HepG2 (cell line): Measurements from ENCODE around the gene MTHFD2. TPM values are rescaled to one million over a fixed set of nuclear protein-coding genes. Genes with fewer than 3 reads are reported as not detected.

Source experiments
- HMGA1 ChIP-seq: sonication (generic); formaldehyde crosslinking; conservative IDR thresholded peaks from 2 replicates; pipeline ENCODE4 v1.4.0; 2020; ENCODE audit warnings: missing genetic modification reagents
- HOXA7 ChIP-seq: sonication (generic); formaldehyde crosslinking; IDR thresholded peaks from 2 replicates; pipeline ENCODE4 v1.8.1; 2022; ENCODE audit warnings: mild to moderate bottlenecking, missing genetic modification reagents, moderate library complexity
- NFYC ChIP-seq: IDR thresholded peaks from 2 replicates; pipeline ENCODE4 v1.6.1; 2016; ENCODE audit warnings: missing genetic modification reagents, missing compliant biosample characterization
- SP2 ChIP-seq: sonication (generic); formaldehyde crosslinking; IDR thresholded peaks from 2 replicates; pipeline ENCODE4 v1.5.1; 2020; ENCODE audit warnings: mild to moderate bottlenecking, missing genetic modification reagents
- TBX2 ChIP-seq: sonication (generic); formaldehyde crosslinking; IDR thresholded peaks from 2 replicates; pipeline ENCODE4 v1.5.0; 2020; ENCODE audit warnings: missing genetic modification reagents, mild to moderate bottlenecking, borderline replicate concordance
- TMF1 ChIP-seq: sonication (generic); formaldehyde crosslinking; IDR thresholded peaks from 2 replicates; pipeline ENCODE4 v1.8.1; 2022; ENCODE audit warnings: low read depth, missing genetic modification reagents
- ZFP82 ChIP-seq: sonication (generic); formaldehyde crosslinking; IDR thresholded peaks from 2 replicates; pipeline ENCODE4 v1.5.1; 2020; ENCODE audit warnings: mild to moderate bottlenecking, missing genetic modification reagents, borderline replicate concordance
- ZNF20 ChIP-seq: sonication (generic); formaldehyde crosslinking; IDR thresholded peaks from 2 replicates; pipeline ENCODE4 v1.4.0; 2020; ENCODE audit warnings: mild to moderate bottlenecking, moderate library complexity, missing genetic modification reagents
- ZNF24 ChIP-seq: fragments of 450-650 bp; IDR thresholded peaks from 2 replicates; pipeline ENCODE4 v1.6.1; 2017; ENCODE audit warnings: antibody characterized with exemption, mild to moderate bottlenecking
- ZNF616 ChIP-seq: sonication (generic); formaldehyde crosslinking; IDR thresholded peaks from 2 replicates; pipeline ENCODE4 v1.5.0; 2020; ENCODE audit warnings: low read depth, mild to moderate bottlenecking, missing genetic modification reagents
- ZSCAN9 ChIP-seq: IDR thresholded peaks from 2 replicates; pipeline ENCODE4 v1.6.1; 2016; ENCODE audit warnings: borderline replicate concordance
- polyA plus RNA-seq, 8 experiments: library from polyadenylated mRNA; depleted of rRNA in 3 of 8; stranded (reverse) in 7 of 8; unstranded in 1 of 8; fragments of >200 nt; fragmentation: Illumina TruSeq in 4 of 8; extraction: Trizol in 4 of 8; gene quantifications; 2 replicates each; pipeline versions ENCODE4 v1.2.1 to v1.2.3, GENCODE V29; 2011 to 2016; ENCODE audit warnings: low read depth in 4 of 8, missing spikeins in 1 of 8, mixed read lengths in 1 of 8; ENCODE audit not compliant: insufficient read depth in 1 of 8
- total RNA-seq, 5 experiments: library from RNA; depleted of rRNA; stranded (reverse); fragments of >200 nt; fragmentation: Illumina TruSeq; extraction: Trizol; gene quantifications; 2 replicates each; pipeline ENCODE4 v1.2.3, GENCODE V29; 2016; ENCODE audit warnings: low read depth in 1 of 5
- TF ChIP-seq, protein P1 (sequence below): sonication (generic); formaldehyde crosslinking; IDR thresholded peaks from 2 replicates; pipeline ENCODE4 v1.5.0; 2020; ENCODE audit warnings: mild to moderate bottlenecking, missing genetic modification reagents
- TF ChIP-seq, protein P2 (sequence below), 2 experiments: fragments of 450-650 bp in 1 of 2; sonication (generic) in 1 of 2; formaldehyde crosslinking; IDR thresholded peaks; 2 replicates each; pipeline versions ENCODE4 v1.5.0 to v1.8.0; 2020 to 2022; ENCODE audit warnings: mild to moderate bottlenecking in 1 of 2, missing genetic modification reagents in 1 of 2
- TF ChIP-seq, protein P3 (sequence below): sonication (generic); formaldehyde crosslinking; IDR thresholded peaks from 2 replicates; pipeline ENCODE4 v1.5.0; 2020; ENCODE audit warnings: missing genetic modification reagents
- TF ChIP-seq, protein P4 (sequence below): sonication (generic); formaldehyde crosslinking; conservative IDR thresholded peaks from 2 replicates; pipeline ENCODE4 v1.8.1; 2023; ENCODE audit warnings: missing genetic modification reagents
- TF ChIP-seq, protein P5 (sequence below): sonication (generic); formaldehyde crosslinking; IDR thresholded peaks from 2 replicates; pipeline ENCODE4 v1.4.0; 2020; ENCODE audit warnings: mild to moderate bottlenecking, missing genetic modification reagents
- TF ChIP-seq, protein P6 (sequence below): sonication (generic); formaldehyde crosslinking; IDR thresholded peaks from 2 replicates; pipeline ENCODE4 v1.4.0; 2020; ENCODE audit warnings: missing genetic modification reagents, mild to moderate bottlenecking, borderline replicate concordance

MTHFD2 gene
- total and polyA plus RNA-seq, 2 of the 13 experiments (the other 11 are each of a cell fraction or from before 2014, with no cell fraction given): 188 to 269 TPM

DNA sequence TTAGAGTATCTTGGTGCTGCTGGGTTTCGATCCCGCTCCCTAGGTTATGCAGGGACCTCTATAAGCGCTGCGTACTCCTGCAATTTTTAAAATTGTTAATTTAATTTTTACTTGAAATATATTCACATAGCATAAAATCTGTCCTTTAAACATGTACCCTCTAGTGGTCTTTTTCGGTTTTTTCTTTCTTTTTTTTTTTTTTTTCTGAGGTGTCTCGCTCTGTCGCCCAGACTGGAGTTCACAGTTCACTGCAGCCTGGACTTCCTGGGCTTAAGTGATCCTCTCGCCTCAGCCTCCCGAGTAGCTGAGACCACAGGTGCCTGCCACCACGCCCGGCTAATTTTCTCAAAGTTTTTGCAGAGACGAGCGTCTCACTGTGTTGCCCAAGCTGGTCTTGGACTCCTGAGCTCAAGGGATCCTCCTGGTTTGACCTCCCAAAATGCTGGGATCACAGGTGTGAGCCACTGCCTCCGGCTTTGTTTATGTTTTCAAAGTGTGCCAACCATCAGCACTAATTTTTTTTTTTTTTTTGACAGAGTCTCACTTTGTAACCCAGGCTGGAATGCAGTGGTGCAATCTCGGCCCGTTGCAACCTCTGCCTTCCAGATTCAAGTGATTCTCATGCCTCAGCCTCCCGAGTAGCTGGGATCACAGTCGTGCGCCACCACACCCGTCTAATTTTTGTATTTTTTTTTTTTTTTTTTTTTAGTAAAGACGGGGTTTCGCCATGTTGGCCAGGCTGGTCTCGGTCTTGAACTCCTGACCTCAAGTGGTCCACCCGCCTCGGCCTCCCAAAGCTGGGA is 19.2 kb upstream of the MTHFD2 start (continued):
- TF ChIP-seq, protein P1, sequence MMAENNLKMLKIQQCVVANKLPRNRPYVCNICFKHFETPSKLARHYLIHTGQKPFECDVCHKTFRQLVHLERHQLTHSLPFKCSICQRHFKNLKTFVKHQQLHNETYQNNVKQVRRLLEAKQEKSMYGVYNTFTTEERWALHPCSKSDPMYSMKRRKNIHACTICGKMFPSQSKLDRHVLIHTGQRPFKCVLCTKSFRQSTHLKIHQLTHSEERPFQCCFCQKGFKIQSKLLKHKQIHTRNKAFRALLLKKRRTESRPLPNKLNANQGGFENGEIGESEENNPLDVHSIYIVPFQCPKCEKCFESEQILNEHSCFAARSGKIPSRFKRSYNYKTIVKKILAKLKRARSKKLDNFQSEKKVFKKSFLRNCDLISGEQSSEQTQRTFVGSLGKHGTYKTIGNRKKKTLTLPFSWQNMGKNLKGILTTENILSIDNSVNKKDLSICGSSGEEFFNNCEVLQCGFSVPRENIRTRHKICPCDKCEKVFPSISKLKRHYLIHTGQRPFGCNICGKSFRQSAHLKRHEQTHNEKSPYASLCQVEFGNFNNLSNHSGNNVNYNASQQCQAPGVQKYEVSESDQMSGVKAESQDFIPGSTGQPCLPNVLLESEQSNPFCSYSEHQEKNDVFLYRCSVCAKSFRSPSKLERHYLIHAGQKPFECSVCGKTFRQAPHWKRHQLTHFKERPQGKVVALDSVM (CRISPR knock-in tag): peak; percentile 98
- TF ChIP-seq SP2 (CRISPR knock-in tag): no peak
- TF ChIP-seq HOXA7 (CRISPR knock-in tag): no peak
- peak; percentile 66; the same call in 1 of the 2 replicates for TF ChIP-seq ZFP82 (CRISPR knock-in tag)
- no peak for TF ChIP-seq ZSCAN9
- TF ChIP-seq ZNF20 (CRISPR knock-in tag): 0 out of 2 replicates have a peak, but pooled peaks have one; percentile 22
- no peak for TF ChIP-seq NFYC
- TF ChIP-seq ZNF616: 0 out of 2 replicates have a peak, but pooled peaks have one; percentile 17
- TF ChIP-seq TBX2 (CRISPR knock-in tag): peak; percentile 6; the same call in 1 of the 2 replicates
- TF ChIP-seq, protein P2, sequence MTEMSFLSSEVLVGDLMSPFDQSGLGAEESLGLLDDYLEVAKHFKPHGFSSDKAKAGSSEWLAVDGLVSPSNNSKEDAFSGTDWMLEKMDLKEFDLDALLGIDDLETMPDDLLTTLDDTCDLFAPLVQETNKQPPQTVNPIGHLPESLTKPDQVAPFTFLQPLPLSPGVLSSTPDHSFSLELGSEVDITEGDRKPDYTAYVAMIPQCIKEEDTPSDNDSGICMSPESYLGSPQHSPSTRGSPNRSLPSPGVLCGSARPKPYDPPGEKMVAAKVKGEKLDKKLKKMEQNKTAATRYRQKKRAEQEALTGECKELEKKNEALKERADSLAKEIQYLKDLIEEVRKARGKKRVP (CRISPR knock-in tag; IDR thresholded peaks at IDR 0.05): peak in 1 of 2 experiments; percentile 8; a peak in 1 of 4 replicates
- no peak for TF ChIP-seq ZNF24
- no peak for TF ChIP-seq TMF1 (CRISPR knock-in tag)
- TF ChIP-seq, protein P3, sequence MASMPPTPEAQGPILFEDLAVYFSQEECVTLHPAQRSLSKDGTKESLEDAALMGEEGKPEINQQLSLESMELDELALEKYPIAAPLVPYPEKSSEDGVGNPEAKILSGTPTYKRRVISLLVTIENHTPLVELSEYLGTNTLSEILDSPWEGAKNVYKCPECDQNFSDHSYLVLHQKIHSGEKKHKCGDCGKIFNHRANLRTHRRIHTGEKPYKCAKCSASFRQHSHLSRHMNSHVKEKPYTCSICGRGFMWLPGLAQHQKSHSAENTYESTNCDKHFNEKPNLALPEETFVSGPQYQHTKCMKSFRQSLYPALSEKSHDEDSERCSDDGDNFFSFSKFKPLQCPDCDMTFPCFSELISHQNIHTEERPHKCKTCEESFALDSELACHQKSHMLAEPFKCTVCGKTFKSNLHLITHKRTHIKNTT (CRISPR knock-in tag): no peak
- TF ChIP-seq, protein P4, sequence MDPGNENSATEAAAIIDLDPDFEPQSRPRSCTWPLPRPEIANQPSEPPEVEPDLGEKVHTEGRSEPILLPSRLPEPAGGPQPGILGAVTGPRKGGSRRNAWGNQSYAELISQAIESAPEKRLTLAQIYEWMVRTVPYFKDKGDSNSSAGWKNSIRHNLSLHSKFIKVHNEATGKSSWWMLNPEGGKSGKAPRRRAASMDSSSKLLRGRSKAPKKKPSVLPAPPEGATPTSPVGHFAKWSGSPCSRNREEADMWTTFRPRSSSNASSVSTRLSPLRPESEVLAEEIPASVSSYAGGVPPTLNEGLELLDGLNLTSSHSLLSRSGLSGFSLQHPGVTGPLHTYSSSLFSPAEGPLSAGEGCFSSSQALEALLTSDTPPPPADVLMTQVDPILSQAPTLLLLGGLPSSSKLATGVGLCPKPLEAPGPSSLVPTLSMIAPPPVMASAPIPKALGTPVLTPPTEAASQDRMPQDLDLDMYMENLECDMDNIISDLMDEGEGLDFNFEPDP (CRISPR knock-in tag): no peak
- TF ChIP-seq, protein P5, sequence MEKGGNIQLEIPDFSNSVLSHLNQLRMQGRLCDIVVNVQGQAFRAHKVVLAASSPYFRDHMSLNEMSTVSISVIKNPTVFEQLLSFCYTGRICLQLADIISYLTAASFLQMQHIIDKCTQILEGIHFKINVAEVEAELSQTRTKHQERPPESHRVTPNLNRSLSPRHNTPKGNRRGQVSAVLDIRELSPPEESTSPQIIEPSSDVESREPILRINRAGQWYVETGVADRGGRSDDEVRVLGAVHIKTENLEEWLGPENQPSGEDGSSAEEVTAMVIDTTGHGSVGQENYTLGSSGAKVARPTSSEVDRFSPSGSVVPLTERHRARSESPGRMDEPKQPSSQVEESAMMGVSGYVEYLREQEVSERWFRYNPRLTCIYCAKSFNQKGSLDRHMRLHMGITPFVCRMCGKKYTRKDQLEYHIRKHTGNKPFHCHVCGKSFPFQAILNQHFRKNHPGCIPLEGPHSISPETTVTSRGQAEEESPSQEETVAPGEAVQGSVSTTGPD (CRISPR knock-in tag): no peak
- TF ChIP-seq, protein P6, sequence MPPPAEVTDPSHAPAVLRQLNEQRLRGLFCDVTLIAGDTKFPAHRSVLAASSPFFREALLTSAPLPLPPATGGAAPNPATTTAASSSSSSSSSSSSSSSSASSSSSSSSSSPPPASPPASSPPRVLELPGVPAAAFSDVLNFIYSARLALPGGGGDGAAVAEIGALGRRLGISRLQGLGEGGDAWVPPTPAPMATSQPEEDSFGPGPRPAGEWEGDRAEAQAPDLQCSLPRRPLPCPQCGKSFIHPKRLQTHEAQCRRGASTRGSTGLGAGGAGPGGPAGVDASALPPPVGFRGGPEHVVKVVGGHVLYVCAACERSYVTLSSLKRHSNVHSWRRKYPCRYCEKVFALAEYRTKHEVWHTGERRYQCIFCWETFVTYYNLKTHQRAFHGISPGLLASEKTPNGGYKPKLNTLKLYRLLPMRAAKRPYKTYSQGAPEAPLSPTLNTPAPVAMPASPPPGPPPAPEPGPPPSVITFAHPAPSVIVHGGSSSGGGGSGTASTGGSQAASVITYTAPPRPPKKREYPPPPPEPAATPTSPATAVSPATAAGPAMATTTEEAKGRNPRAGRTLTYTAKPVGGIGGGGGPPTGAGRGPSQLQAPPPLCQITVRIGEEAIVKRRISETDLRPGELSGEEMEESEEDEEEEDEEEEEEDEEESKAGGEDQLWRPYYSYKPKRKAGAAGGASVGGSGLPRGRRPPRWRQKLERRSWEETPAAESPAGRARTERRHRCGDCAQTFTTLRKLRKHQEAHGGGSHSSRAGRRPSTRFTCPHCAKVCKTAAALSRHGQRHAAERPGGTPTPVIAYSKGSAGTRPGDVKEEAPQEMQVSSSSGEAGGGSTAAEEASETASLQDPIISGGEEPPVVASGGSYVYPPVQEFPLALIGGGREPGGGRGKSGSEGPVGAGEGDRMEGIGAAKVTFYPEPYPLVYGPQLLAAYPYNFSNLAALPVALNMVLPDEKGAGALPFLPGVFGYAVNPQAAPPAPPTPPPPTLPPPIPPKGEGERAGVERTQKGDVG (CRISPR knock-in tag): no peak
- TF ChIP-seq HMGA1 (CRISPR knock-in tag): no peak
